HL-60 (cell line): ENCODE data around the gene ASIP.
"Not testable (repeated sequence)": the region's sequence is repeated elsewhere in the genome, so short reads cannot be mapped to it uniquely, and the experiment has no call there.

Experiments
- DNase-seq, 2 experiments: peaks; one replicate each; pipeline ENCODE4 v3.0.0-alpha.2; 2010 to 2020; ENCODE audit warnings: low read depth in 1 of 2, low spot score in 1 of 2
- H3K27ac ChIP-seq: fragments of 250-450 bp; sonication (Bioruptor Pico); replicated peaks from 2 replicates; pipeline ENCODE4 v1.5.1; 2020; ENCODE audit warnings: mild to moderate bottlenecking, moderate library complexity
- H3K27me3 ChIP-seq: fragments of 250-450 bp; sonication (Bioruptor Pico); 2 replicates; pipeline ENCODE4 v1.5.1; 2021; ENCODE audit warnings: mild to moderate bottlenecking, moderate library complexity; ENCODE audit not compliant: insufficient read depth, poor library complexity, severe bottlenecking
- H3K4me3 ChIP-seq: replicated peaks from 2 replicates; pipeline ENCODE4 v1.5.1; 2011; ENCODE audit warnings: mild to moderate bottlenecking, control low read depth, low read length; ENCODE audit not compliant: insufficient read depth
- GABPA ChIP-seq: IDR thresholded peaks from 2 replicates; pipeline ENCODE4 v1.6.1; 2012; ENCODE audit warnings: low read depth
- POLR2AphosphoS5 ChIP-seq: IDR thresholded peaks from 2 replicates; pipeline ENCODE4 v1.6.1; 2012; ENCODE audit warnings: low read depth
- REST ChIP-seq: IDR thresholded peaks from 2 replicates; pipeline ENCODE4 v1.6.1; 2012; ENCODE audit warnings: low read depth; ENCODE audit not compliant: insufficient replicate concordance
- SPI1 ChIP-seq: IDR thresholded peaks from 2 replicates; pipeline ENCODE4 v1.6.1; 2012; ENCODE audit warnings: low read depth, mild to moderate bottlenecking, borderline replicate concordance
- TF ChIP-seq, protein P1 (sequence below): IDR thresholded peaks from one replicate; pipeline ENCODE4 v1.5.1; 2011; ENCODE audit warnings: low read length, control low read depth, inconsistent platforms; ENCODE audit not compliant: insufficient read depth

The ASIP gene

DNA sequence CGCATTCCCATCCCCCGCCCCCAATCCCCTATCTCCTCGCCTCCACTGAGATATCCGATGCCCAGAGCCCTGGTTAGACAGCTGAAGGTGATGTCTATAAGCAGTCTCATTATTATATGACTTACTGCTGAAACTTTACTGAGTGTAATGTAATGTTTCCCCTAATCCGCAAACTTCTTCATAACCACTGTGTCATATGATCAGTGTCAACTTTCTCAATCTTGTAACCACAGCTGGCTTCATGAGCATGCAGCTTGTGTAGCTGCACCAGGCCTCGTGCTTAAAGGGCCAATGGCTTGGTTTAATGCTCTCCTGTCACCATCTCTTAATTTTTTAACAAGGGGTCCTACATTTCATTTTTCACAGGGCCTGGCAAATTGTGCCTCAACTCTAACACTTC is 8.1 kb downstream of the ASIP start:
- no peaks in the 10 kb centered on the region for H3K27me3 ChIP-seq
- peak overlapping the region; percentile 60 for H3K27ac ChIP-seq
- peak; percentile 50; the same call in 1 of the 2 replicates for TF ChIP-seq POLR2AphosphoS5
- TF ChIP-seq, protein P1, sequence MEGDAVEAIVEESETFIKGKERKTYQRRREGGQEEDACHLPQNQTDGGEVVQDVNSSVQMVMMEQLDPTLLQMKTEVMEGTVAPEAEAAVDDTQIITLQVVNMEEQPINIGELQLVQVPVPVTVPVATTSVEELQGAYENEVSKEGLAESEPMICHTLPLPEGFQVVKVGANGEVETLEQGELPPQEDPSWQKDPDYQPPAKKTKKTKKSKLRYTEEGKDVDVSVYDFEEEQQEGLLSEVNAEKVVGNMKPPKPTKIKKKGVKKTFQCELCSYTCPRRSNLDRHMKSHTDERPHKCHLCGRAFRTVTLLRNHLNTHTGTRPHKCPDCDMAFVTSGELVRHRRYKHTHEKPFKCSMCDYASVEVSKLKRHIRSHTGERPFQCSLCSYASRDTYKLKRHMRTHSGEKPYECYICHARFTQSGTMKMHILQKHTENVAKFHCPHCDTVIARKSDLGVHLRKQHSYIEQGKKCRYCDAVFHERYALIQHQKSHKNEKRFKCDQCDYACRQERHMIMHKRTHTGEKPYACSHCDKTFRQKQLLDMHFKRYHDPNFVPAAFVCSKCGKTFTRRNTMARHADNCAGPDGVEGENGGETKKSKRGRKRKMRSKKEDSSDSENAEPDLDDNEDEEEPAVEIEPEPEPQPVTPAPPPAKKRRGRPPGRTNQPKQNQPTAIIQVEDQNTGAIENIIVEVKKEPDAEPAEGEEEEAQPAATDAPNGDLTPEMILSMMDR, result no peak
- no peak for TF ChIP-seq GABPA
- no peak overlapping the region for H3K4me3 ChIP-seq
- DNase-seq, result peak in 1 of 2 experiments; percentile 86

DNA sequence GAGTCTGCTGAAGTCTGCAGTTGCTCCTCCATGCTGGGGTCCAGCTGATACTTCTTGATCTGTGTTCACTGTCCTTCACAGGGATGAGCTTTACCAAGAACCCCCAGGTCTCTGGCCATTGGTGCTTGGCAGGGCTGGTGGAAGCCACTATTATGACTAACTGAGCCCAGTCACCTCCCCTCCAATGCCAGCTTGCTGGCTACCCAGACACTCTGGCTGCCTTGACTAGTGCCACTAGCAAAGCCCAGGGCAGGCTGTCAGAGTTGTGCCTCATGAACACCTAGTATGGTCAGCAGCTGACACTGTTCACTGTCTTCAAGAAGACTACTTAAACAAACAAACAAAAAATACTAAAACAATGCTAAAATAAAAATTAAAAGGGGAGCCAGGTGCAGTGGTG is 8.8 kb downstream of the ASIP start:
- no peak for TF ChIP-seq GABPA
- TF ChIP-seq, protein P1, result no peak
- no peak for TF ChIP-seq REST
- no peak for TF ChIP-seq POLR2AphosphoS5
- no peak for TF ChIP-seq SPI1
- Histone ChIP-seq H3K27ac (peak overlapping the region; percentile 42), H3K4me3 (no peak overlapping the region), H3K27me3 (no peaks in the 10 kb centered on the region)
- DNase-seq, result no peak

DNA sequence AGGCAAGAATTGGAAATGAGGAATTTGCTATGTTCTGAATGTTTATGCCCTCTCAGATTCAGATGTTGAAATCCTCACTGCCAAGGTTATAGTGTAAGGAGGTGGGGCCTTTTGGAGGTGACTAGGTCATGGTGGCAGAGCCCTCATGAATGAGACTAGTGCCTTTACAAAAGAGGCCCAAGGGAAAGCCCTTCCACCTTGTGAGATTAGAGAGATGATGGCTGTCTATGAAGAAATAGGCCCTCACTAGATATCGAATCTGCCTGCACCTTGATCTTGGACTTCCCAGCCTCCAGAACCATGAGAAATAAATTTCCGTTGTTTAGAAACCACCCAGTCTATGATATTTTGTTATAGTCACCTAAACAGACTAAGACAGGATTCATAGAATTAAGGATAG is 10.4 kb downstream of the ASIP start:
- Histone ChIP-seq H3K4me3 (no peak overlapping the region), H3K27me3 (no peaks in the 10 kb centered on the region), H3K27ac (no peak overlapping the region)
- no peak for DNase-seq
- no peak for TF ChIP-seq POLR2AphosphoS5
- TF ChIP-seq, protein P1, result no peak
- TF ChIP-seq SPI1, result no peak
- TF ChIP-seq GABPA, result no peak
- no peak for TF ChIP-seq REST

DNA sequence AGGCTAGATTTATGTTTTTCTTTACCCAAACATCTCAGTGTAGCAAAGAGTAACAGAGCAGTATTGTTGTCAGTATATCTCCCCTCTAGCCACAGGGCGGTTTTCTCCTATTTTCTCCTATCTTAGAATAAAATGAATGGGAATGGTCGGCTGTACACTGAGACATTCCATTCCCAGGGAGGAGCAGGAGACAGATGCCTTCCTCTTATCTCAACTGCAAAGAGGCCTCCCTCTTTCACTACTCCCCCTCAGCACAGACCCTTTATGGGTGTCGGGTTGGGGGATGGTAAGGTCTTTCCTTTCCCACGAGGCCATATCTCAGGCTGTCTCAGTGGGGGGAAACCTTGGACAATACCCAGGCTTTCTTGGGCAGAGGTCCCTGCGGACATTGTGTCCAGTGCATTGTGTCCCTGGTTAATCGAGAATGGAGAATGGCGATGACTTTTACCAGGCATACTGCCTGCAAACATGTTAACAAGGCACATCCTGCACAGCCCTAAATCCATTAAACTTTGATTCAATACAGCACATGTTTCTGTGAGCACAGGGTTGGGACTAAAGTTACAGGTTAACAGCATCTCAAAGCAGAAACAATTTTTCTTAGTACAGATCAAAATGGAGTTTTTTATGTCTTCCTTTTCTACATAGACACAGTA is 11.3 kb downstream of the ASIP start:
- H3K27me3 ChIP-seq, H3K4me3 ChIP-seq, H3K27ac ChIP-seq, DNase-seq: not testable (repeated sequence)
